OCI-LY1 (cell line): Measurements from ENCODE around the gene NAPG.
A peak's percentile ranks its signal among the peaks of the same experiment; 100 is the strongest.
"Not testable (repeated sequence)": the region's sequence is repeated elsewhere in the genome, so short reads cannot be mapped to it uniquely, and the experiment has no call there.

ENCODE experiments used
- H2AFZ ChIP-seq: fragments of 200-600 bp; sonication (generic), shearing (Covaris generic); 2 replicates; pipeline ENCODE4 v1.6.0; 2014; ENCODE audit warnings: antibody characterized with exemption, mild to moderate bottlenecking, low read length
- H3F3A ChIP-seq: fragments of 200-600 bp; sonication (generic), shearing (Covaris generic); 2 replicates; pipeline ENCODE4 v1.6.0; 2014; ENCODE audit warnings: mild to moderate bottlenecking, antibody characterized with exemption, low read length, moderate library complexity; ENCODE audit not compliant: insufficient read depth
- H3K27ac ChIP-seq: fragments of 200-600 bp; sonication (generic); 2 replicates; pipeline ENCODE4 v1.5.1; 2014; ENCODE audit warnings: low read length, mixed run types, mild to moderate bottlenecking, low read depth; ENCODE audit not compliant: poor library complexity, severe bottlenecking
- H3K27me3 ChIP-seq: fragments of 200-600 bp; sonication (generic); 2 replicates; pipeline ENCODE4 v1.6.0; 2014; ENCODE audit warnings: antibody characterized with exemption, mild to moderate bottlenecking, low read length, moderate library complexity; ENCODE audit not compliant: insufficient read depth
- H3K36me3 ChIP-seq: fragments of 200-600 bp; sonication (generic); 2 replicates; pipeline ENCODE4 v1.6.1; 2014; ENCODE audit warnings: mild to moderate bottlenecking, antibody characterized with exemption, low read length, moderate library complexity, mixed read lengths; ENCODE audit not compliant: insufficient read depth
- H3K4me1 ChIP-seq: fragments of 200-600 bp; sonication (generic); 2 replicates; pipeline ENCODE4 v1.5.1; 2014; ENCODE audit warnings: mild to moderate bottlenecking, low read length, moderate library complexity; ENCODE audit not compliant: insufficient read depth, severe bottlenecking
- H3K4me2 ChIP-seq: fragments of 200-600 bp; sonication (generic), shearing (Covaris generic); 2 replicates; pipeline ENCODE4 v1.6.1; 2014; ENCODE audit warnings: low read length
- H3K4me3 ChIP-seq: fragments of 200-600 bp; sonication (generic); 2 replicates; pipeline ENCODE4 v1.5.1; 2014; ENCODE audit warnings: low read length, low read depth, mild to moderate bottlenecking, mixed read lengths; ENCODE audit not compliant: poor library complexity, severe bottlenecking
- H3K79me2 ChIP-seq: fragments of 200-600 bp; shearing (Covaris generic); 2 replicates; pipeline ENCODE4 v1.6.1; 2016; ENCODE audit warnings: mixed run types, low read length, mixed read lengths; ENCODE audit not compliant: insufficient read depth
- H3K9ac ChIP-seq: fragments of 200-600 bp; sonication (generic), shearing (Covaris generic); 2 replicates; pipeline ENCODE4 v1.6.1; 2014; ENCODE audit warnings: mild to moderate bottlenecking, low read length, mixed read lengths
- H3K9me2 ChIP-seq: fragments of 200-600 bp; sonication (generic), shearing (Covaris generic); 2 replicates; pipeline ENCODE4 v1.6.1; 2014; ENCODE audit warnings: low read depth, mild to moderate bottlenecking, low read length, mixed read lengths
- H3K9me3 ChIP-seq: fragments of 200-600 bp; shearing (Covaris generic); 2 replicates; pipeline ENCODE4 v1.6.1; 2014; ENCODE audit warnings: low read length, mixed read lengths
- H4K20me1 ChIP-seq: fragments of 200-600 bp; sonication (generic), shearing (Covaris generic); 2 replicates; pipeline ENCODE4 v1.6.0; 2016; ENCODE audit warnings: mild to moderate bottlenecking, low read length; ENCODE audit not compliant: insufficient read depth
- CTCF ChIP-seq: fragments of 200-600 bp; sonication (generic), shearing (Covaris generic); IDR thresholded peaks from 2 replicates; pipeline ENCODE4 v1.5.1; 2017; ENCODE audit warnings: mild to moderate bottlenecking, antibody characterized with exemption, low read length, moderate library complexity, mixed read lengths
- EZH2 ChIP-seq: fragments of 200-600 bp; sonication (generic), shearing (Covaris generic); IDR thresholded peaks from 2 replicates; pipeline ENCODE4 v1.8.0; 2017; ENCODE audit warnings: borderline replicate concordance, mixed run types, mild to moderate bottlenecking, antibody characterized with exemption, low read length, moderate library complexity, mixed read lengths

NAPG gene

DNA sequence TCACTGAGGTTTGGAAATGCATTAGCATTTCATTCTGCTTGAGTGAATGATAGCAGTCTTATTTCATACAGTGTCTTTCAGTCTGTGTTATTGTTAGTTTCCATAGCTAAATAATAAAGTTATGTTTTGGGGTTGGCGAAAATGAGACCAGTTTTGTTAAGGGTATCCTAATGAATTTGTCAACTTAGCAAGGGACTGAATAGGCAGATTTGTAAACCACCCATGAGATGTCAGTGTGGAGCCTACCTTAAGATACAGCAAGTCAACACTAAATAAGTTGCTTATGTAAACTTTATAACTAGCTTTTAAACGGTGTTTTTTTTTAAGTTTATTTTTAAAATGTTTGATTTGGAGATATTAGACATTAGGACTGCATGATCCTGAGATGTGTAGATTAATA lies 11.9 kb downstream of the NAPG start:
- Histone ChIP-seq H3K4me1 (no peaks in the 10 kb centered on the region), H3K36me3 (peaks cover 75% of the 10 kb centered on the region), H3K79me2 (peaks cover 13% of the 10 kb centered on the region; the same call in 1 of the 2 replicates)

GRCh38 chr18:10539124-10539523 lies 13.3 kb downstream of the NAPG start:
- not testable (repeated sequence) for H3K79me2 ChIP-seq, H2AFZ ChIP-seq, H3F3A ChIP-seq, H3K27ac ChIP-seq, H3K9ac ChIP-seq, H3K27me3 ChIP-seq, H3K4me2 ChIP-seq, H3K9me3 ChIP-seq, H4K20me1 ChIP-seq, H3K9me2 ChIP-seq, H3K4me1 ChIP-seq, H3K4me3 ChIP-seq
- H3K36me3 ChIP-seq, result peaks cover 80% of the 10 kb centered on the region

More for the DNA sequence above, 11.9 kb downstream of the NAPG start:
- H3K27ac ChIP-seq, result no peak overlapping the region
- H3F3A ChIP-seq, result no peaks in the 10 kb centered on the region
- H3K9me2 ChIP-seq, result no peaks in the 10 kb centered on the region
- H3K9me3 ChIP-seq, result no peaks in the 10 kb centered on the region
- H3K4me2 ChIP-seq, result no peak overlapping the region
- no peak overlapping the region for H3K4me3 ChIP-seq
- no peak overlapping the region for H3K9ac ChIP-seq
- H2AFZ ChIP-seq, result no peak overlapping the region
- TF ChIP-seq EZH2, result no peak
- no peak for TF ChIP-seq CTCF
- H4K20me1 ChIP-seq, result no peaks in the 10 kb centered on the region
- no peaks in the 10 kb centered on the region for H3K27me3 ChIP-seq

DNA sequence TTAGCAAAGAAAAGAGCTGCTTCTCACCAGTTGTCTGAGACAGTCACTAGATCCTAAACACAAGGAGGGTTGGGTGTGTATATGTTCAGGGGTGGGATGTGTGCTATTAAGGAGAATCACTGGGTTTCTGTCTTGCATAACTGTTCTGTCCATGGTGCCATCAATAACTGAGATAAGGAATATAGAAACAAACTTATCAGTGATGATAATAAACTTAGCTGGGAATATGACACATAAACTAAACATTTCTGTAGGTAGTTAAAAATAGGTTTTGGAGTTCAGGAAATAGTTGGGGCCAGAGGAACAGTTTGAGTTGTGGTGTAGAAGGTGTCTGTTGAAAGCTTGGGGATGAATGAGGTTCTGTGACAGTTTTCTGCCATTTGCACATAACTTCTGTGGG lies 17.4 kb downstream of the NAPG start:
- Histone ChIP-seq H3K36me3 (peaks cover 91% of the 10 kb centered on the region), H3F3A (no peaks in the 10 kb centered on the region), H3K9me2 (no peaks in the 10 kb centered on the region), H3K4me3 (no peak overlapping the region), H3K9ac (no peak overlapping the region), H2AFZ (no peak overlapping the region), H3K79me2 (no peaks in the 10 kb centered on the region), H3K4me2 (no peak overlapping the region), H4K20me1 (no peaks in the 10 kb centered on the region), H3K27ac (no peak overlapping the region), H3K27me3 (no peaks in the 10 kb centered on the region), H3K9me3 (no peaks in the 10 kb centered on the region), H3K4me1 (no peaks in the 10 kb centered on the region)
- TF ChIP-seq EZH2 (no peak), CTCF (no peak)

GRCh38 chr18:10544093-10544748 lies 18.4 kb downstream of the NAPG start:
- 0 out of 2 replicates have a peak, but pooled peaks have one; percentile 8 for TF ChIP-seq CTCF
- no peak for TF ChIP-seq EZH2
- Histone ChIP-seq H3K27ac (no peak overlapping the region), H3K36me3 (peaks cover 91% of the 10 kb centered on the region), H2AFZ (no peak overlapping the region), H3F3A (no peaks in the 10 kb centered on the region), H3K9me3 (no peaks in the 10 kb centered on the region), H3K9ac (no peak overlapping the region), H3K79me2 (no peaks in the 10 kb centered on the region), H3K4me2 (no peak overlapping the region), H3K4me1 (no peaks in the 10 kb centered on the region), H3K27me3 (no peaks in the 10 kb centered on the region), H3K4me3 (no peak overlapping the region), H3K9me2 (no peaks in the 10 kb centered on the region), H4K20me1 (no peaks in the 10 kb centered on the region)
